SK-N-SH (cell line): ENCODE data around the gene EGLN3. TPM values are rescaled to one million over a fixed set of nuclear protein-coding genes. Genes with fewer than 3 reads are reported as not detected.

Source experiments
- CTCF ChIA-PET: fragments of 300-600, 350-600 bp; formaldehyde crosslinking; extraction: SDS; loops from one replicate; lab custom pipeline; 2021; lab: Yijun Ruan, JAX
- POLR2A ChIA-PET: fragments of 350-600 bp; sonication (Branson Sonifier 250); formaldehyde crosslinking; extraction: SDS; loops from one replicate; lab custom pipeline; 2020; ENCODE audit warnings: antibody characterized with exemption, inconsistent platforms; lab: Yijun Ruan, JAX
- DNase-seq: peaks from one replicate; pipeline ENCODE4 v3.0.0; 2012
- H2AFZ ChIP-seq: fragments of 200-600 bp; sonication (generic); 2 replicates; pipeline ENCODE4 v1.8.1; 2016; ENCODE audit warnings: antibody characterized with exemption, mild to moderate bottlenecking, low read depth
- H3F3A ChIP-seq: fragments of 200-600 bp; sonication (generic); replicated peaks from 2 replicates; pipeline ENCODE3; 2016; ENCODE audit warnings: antibody characterized with exemption, mild to moderate bottlenecking; ENCODE audit not compliant: insufficient read depth
- H3K27ac ChIP-seq, 2 experiments: fragments of 200-500 bp in 1 of 2; fragments of 200-600 bp in 1 of 2; sonication (Bioruptor generic) in 1 of 2; sonication (generic), shearing (Covaris generic) in 1 of 2; 2 replicates each; pipeline versions ENCODE4 v1.5.1 to v1.6.1; 2014 to 2016; ENCODE audit warnings: low read depth in 2 of 2, inconsistent platforms in 1 of 2, low read length in 1 of 2, mild to moderate bottlenecking in 1 of 2, mixed read lengths in 1 of 2
- H3K27me3 ChIP-seq: fragments of 200-600 bp; sonication (generic), shearing (Covaris generic); 2 replicates; pipeline ENCODE4 v1.6.1; 2016; ENCODE audit warnings: mixed run types; ENCODE audit not compliant: insufficient read depth
- H3K36me3 ChIP-seq, 2 experiments: fragments of 200-500 bp in 1 of 2; fragments of 200-600 bp in 1 of 2; sonication (Bioruptor generic) in 1 of 2; sonication (generic) in 1 of 2; replicated peaks in 1 of 2; 2 replicates each; pipeline versions ENCODE3 to v1.5.1; 2014 to 2016; ENCODE audit warnings: low read length in 1 of 2, mild to moderate bottlenecking in 1 of 2; ENCODE audit not compliant: insufficient read depth in 2 of 2, control insufficient read depth in 1 of 2
- H3K4me1 ChIP-seq, 2 experiments: fragments of 200-500 bp in 1 of 2; fragments of 200-600 bp in 1 of 2; sonication (Bioruptor generic) in 1 of 2; sonication (generic), shearing (Covaris generic) in 1 of 2; 2 replicates each; pipeline versions ENCODE4 v1.5.1 to v1.6.1; 2014 to 2016; ENCODE audit warnings: low read depth in 1 of 2, low read length in 1 of 2, mixed run types in 1 of 2; ENCODE audit not compliant: insufficient read depth in 2 of 2, control insufficient read depth in 1 of 2
- H3K4me2 ChIP-seq: fragments of 200-600 bp; sonication (generic), shearing (Covaris generic); 2 replicates; pipeline ENCODE4 v1.6.1; 2017; ENCODE audit warnings: mixed run types
- H3K4me3 ChIP-seq, 2 experiments: fragments of 200-500 bp in 1 of 2; fragments of 200-600 bp in 1 of 2; sonication (Bioruptor generic) in 1 of 2; sonication (generic), shearing (Covaris generic) in 1 of 2; 2 replicates each; pipeline versions ENCODE4 v1.5.1 to v1.8.1; 2014 to 2016; ENCODE audit warnings: low read depth in 2 of 2, inconsistent platforms in 1 of 2, low read length in 1 of 2, mild to moderate bottlenecking in 1 of 2, mixed read lengths in 1 of 2, moderate library complexity in 1 of 2
- H3K79me2 ChIP-seq: fragments of 200-600 bp; sonication (generic); 2 replicates; pipeline ENCODE4 v1.8.1; 2017; ENCODE audit warnings: mild to moderate bottlenecking; ENCODE audit not compliant: insufficient read depth
- H3K9ac ChIP-seq: fragments of 200-600 bp; sonication (generic); 2 replicates; pipeline ENCODE4 v1.6.1; 2017; ENCODE audit warnings: mixed run types
- H3K9me2 ChIP-seq: fragments of 200-600 bp; sonication (generic); 2 replicates; pipeline ENCODE4 v1.6.1; 2017; ENCODE audit warnings: mixed run types
- H3K9me3 ChIP-seq: fragments of 200-600 bp; sonication (generic); 2 replicates; pipeline ENCODE4 v1.6.1; 2017; ENCODE audit warnings: mixed run types, mild to moderate bottlenecking, moderate library complexity
- H4K20me1 ChIP-seq: fragments of 200-600 bp; sonication (generic); 2 replicates; pipeline ENCODE4 v1.6.1; 2017; ENCODE audit warnings: mild to moderate bottlenecking, mixed run types; ENCODE audit not compliant: insufficient read depth
- ELF1 ChIP-seq: IDR thresholded peaks from 2 replicates; pipeline ENCODE4 v1.4.0; 2012
- EP300 ChIP-seq, 2 experiments: IDR thresholded peaks; 2 replicates each; pipeline versions ENCODE4 v1.4.0 to v1.6.1; 2012; ENCODE audit warnings: borderline replicate concordance in 1 of 2, low read depth in 1 of 2, low read length in 1 of 2
- FOSL2 ChIP-seq: IDR thresholded peaks from 2 replicates; pipeline ENCODE4 v1.4.0; 2012; ENCODE audit warnings: low read depth, mild to moderate bottlenecking, moderate library complexity, borderline replicate concordance
- FOXJ3 ChIP-seq: sonication (generic); formaldehyde crosslinking; IDR thresholded peaks from 2 replicates; pipeline ENCODE4 v1.5.1; 2020; ENCODE audit warnings: mild to moderate bottlenecking, missing genetic modification reagents
- GABPA ChIP-seq: IDR thresholded peaks from 2 replicates; pipeline ENCODE4 v1.4.0; 2012; ENCODE audit warnings: low read depth, mild to moderate bottlenecking
- RFX5 ChIP-seq: IDR thresholded peaks from 2 replicates; pipeline ENCODE4 v1.6.1; 2012; ENCODE audit warnings: mild to moderate bottlenecking, improper control_type of control experiment, low read length
- SIN3A ChIP-seq: IDR thresholded peaks from 2 replicates; pipeline ENCODE4 v1.6.1; 2012; ENCODE audit warnings: low read depth, mild to moderate bottlenecking, low read length, moderate library complexity, borderline replicate concordance
- SMC3 ChIP-seq: IDR thresholded peaks from 2 replicates; pipeline ENCODE4 v1.6.1; 2012; ENCODE audit warnings: low read depth, low read length, improper control_type of control experiment
- TCF12 ChIP-seq: IDR thresholded peaks from 2 replicates; pipeline ENCODE4 v1.4.0; 2012
- WGBS: methylation state at CpG from one replicate; pipeline ENCODE4 v1.1.6; 2017; ENCODE audit warnings: low lambda C conversion rate; 5-methylcytosine and 5-hydroxymethylcytosine counted together
- polyA plus RNA-seq, 3 experiments: library from polyadenylated mRNA; depleted of rRNA; stranded (reverse); fragments of >200 nt; gene quantifications; 2 replicates each; pipeline ENCODE4 v1.2.3, GENCODE V29; 2012
- TF ChIP-seq, protein P1 (sequence below): IDR thresholded peaks from 2 replicates; pipeline ENCODE4 v1.4.0; 2012; ENCODE audit warnings: low read depth, borderline replicate concordance
- TF ChIP-seq, protein P2 (sequence below): fragments of 150-350 bp; IDR thresholded peaks from 2 replicates; pipeline ENCODE4 v1.6.1; 2017; ENCODE audit warnings: antibody characterized with exemption, low read length, low read depth, borderline replicate concordance
- TF ChIP-seq, protein P3 (sequence below): IDR thresholded peaks from 2 replicates; pipeline ENCODE4 v1.4.0; 2012; ENCODE audit warnings: low read depth
- TF ChIP-seq, protein P4 (sequence below): IDR thresholded peaks from 2 replicates; pipeline ENCODE4 v1.4.0; 2012; ENCODE audit warnings: low read depth, borderline replicate concordance
- TF ChIP-seq, protein P5 (sequence below): IDR thresholded peaks from 2 replicates; pipeline ENCODE4; 2012
- TF ChIP-seq, protein P6 (sequence below): fragments of 150-350 bp; IDR thresholded peaks from 2 replicates; pipeline ENCODE4 v1.6.1; 2016; ENCODE audit warnings: mild to moderate bottlenecking, low read depth, low read length

EGLN3 gene
- polyA plus RNA-seq, 1 of the 3 experiments (the other 2 are of a cell fraction), result 0.31 TPM

DNA sequence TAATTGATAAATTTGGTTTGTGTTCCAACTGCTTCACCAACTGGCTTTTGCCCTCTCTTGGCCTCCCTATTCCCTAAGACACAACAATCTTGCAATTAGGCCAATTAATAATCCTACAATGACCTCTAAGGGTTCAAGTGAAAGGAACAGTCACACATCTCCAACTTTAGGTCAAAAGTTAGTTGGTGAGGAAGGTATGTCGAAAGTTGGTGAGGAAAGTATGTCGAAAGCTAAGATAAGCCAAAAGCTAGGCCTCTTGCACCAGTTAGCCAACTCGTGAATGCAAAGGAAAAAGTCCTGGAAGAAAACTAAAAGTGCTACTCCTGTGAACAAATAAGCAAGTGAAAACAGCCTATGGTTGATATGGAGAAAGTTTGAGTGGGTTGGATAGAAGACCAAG, 32.6 kb downstream of the EGLN3 start:
- ChIA-PET POLR2A (no interaction called here), CTCF (interaction anchor here (0.6 to 1.4 kb wide), 2 partner anchors 10 to 180 kb away, joined by 3 to 5 read pairs; no protein-coding TSS in a partner anchor)
- Histone ChIP-seq H3K9me3 (no peaks in the 10 kb centered on the region), H3K9ac (no peak overlapping the region), H2AFZ (no peak overlapping the region), H3K79me2 (no peaks in the 10 kb centered on the region), H4K20me1 (no peaks in the 10 kb centered on the region), H3K4me3 (no peak overlapping the region), H3K27ac (no peak overlapping the region), H3K36me3 (no peaks in the 10 kb centered on the region), H3K9me2 (no peaks in the 10 kb centered on the region), H3K4me1 (peaks cover 5% of the 10 kb centered on the region in 2 experiments; a peak in 2 of 4 replicates), H3K4me2 (no peak overlapping the region), H3K27me3 (no peaks in the 10 kb centered on the region), H3F3A (no peaks in the 10 kb centered on the region)
- WGBS, result 66% methylated on average over 3 of the region's 3 CpGs
- TF ChIP-seq, protein P1, sequence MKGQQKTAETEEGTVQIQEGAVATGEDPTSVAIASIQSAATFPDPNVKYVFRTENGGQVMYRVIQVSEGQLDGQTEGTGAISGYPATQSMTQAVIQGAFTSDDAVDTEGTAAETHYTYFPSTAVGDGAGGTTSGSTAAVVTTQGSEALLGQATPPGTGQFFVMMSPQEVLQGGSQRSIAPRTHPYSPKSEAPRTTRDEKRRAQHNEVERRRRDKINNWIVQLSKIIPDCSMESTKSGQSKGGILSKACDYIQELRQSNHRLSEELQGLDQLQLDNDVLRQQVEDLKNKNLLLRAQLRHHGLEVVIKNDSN, result no peak
- TF ChIP-seq, protein P2, sequence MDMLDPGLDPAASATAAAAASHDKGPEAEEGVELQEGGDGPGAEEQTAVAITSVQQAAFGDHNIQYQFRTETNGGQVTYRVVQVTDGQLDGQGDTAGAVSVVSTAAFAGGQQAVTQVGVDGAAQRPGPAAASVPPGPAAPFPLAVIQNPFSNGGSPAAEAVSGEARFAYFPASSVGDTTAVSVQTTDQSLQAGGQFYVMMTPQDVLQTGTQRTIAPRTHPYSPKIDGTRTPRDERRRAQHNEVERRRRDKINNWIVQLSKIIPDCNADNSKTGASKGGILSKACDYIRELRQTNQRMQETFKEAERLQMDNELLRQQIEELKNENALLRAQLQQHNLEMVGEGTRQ, result no peak
- TF ChIP-seq, protein P3, sequence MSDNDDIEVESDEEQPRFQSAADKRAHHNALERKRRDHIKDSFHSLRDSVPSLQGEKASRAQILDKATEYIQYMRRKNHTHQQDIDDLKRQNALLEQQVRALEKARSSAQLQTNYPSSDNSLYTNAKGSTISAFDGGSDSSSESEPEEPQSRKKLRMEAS, result no peak
- TF ChIP-seq ELF1, result no peak
- no peak for TF ChIP-seq SMC3
- no peak for TF ChIP-seq SIN3A
- TF ChIP-seq EP300 (IDR thresholded peaks at IDR 0.05; ENCODE audit: borderline replicate concordance in 1 of 2, low read depth in 1 of 2, low read length in 1 of 2), result no peak
- TF ChIP-seq FOSL2, result no peak
- TF ChIP-seq, protein P4, sequence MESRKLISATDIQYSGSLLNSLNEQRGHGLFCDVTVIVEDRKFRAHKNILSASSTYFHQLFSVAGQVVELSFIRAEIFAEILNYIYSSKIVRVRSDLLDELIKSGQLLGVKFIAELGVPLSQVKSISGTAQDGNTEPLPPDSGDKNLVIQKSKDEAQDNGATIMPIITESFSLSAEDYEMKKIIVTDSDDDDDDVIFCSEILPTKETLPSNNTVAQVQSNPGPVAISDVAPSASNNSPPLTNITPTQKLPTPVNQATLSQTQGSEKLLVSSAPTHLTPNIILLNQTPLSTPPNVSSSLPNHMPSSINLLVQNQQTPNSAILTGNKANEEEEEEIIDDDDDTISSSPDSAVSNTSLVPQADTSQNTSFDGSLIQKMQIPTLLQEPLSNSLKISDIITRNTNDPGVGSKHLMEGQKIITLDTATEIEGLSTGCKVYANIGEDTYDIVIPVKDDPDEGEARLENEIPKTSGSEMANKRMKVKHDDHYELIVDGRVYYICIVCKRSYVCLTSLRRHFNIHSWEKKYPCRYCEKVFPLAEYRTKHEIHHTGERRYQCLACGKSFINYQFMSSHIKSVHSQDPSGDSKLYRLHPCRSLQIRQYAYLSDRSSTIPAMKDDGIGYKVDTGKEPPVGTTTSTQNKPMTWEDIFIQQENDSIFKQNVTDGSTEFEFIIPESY, result no peak
- TF ChIP-seq FOXJ3 (CRISPR knock-in tag), result no peak
- TF ChIP-seq TCF12, result no peak
- TF ChIP-seq, protein P5, sequence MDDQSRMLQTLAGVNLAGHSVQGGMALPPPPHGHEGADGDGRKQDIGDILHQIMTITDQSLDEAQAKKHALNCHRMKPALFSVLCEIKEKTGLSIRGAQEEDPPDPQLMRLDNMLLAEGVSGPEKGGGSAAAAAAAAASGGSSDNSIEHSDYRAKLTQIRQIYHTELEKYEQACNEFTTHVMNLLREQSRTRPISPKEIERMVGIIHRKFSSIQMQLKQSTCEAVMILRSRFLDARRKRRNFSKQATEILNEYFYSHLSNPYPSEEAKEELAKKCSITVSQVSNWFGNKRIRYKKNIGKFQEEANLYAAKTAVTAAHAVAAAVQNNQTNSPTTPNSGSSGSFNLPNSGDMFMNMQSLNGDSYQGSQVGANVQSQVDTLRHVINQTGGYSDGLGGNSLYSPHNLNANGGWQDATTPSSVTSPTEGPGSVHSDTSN, result no peak
- no peak for DNase-seq

DNA sequence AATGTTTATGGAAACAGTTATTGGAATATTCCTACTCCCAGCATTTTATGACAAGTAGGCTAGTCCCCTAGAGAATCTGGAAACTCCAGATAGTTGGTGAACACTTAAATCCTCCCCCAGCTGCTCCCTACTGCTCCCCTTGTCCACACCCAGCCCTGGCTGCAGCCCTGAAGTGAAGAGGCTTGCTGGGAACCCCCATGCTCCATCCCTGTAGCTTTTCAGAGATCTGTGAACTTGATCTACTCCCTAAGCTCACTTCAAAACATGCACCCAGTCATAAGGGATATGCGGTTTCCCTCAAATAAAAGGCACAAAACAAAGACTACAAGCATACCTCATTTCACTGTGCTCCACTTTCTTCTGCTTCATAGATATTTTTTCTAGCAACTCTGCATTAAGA, 33.2 kb downstream of the EGLN3 start:
- Histone ChIP-seq H2AFZ (no peak overlapping the region), H3K4me2 (no peak overlapping the region), H3K27me3 (no peaks in the 10 kb centered on the region), H3K79me2 (no peaks in the 10 kb centered on the region), H3K36me3 (no peaks in the 10 kb centered on the region), H3F3A (no peaks in the 10 kb centered on the region), H3K4me1 (peaks cover 5% of the 10 kb centered on the region in 2 experiments; a peak in 2 of 4 replicates), H3K9me2 (no peaks in the 10 kb centered on the region), H3K27ac (no peak overlapping the region), H4K20me1 (no peaks in the 10 kb centered on the region), H3K4me3 (no peak overlapping the region), H3K9me3 (no peaks in the 10 kb centered on the region), H3K9ac (no peak overlapping the region)
- WGBS, result 82% methylated on average over 1 of the region's 1 CpG
- ChIA-PET CTCF (interaction anchor here (0.6 to 1.4 kb wide), 2 partner anchors 10 to 181 kb away, joined by 3 to 5 read pairs; no protein-coding TSS in a partner anchor), POLR2A (no interaction called here)
- TF ChIP-seq, protein P6, sequence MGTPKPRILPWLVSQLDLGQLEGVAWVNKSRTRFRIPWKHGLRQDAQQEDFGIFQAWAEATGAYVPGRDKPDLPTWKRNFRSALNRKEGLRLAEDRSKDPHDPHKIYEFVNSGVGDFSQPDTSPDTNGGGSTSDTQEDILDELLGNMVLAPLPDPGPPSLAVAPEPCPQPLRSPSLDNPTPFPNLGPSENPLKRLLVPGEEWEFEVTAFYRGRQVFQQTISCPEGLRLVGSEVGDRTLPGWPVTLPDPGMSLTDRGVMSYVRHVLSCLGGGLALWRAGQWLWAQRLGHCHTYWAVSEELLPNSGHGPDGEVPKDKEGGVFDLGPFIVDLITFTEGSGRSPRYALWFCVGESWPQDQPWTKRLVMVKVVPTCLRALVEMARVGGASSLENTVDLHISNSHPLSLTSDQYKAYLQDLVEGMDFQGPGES, result no peak
- TF ChIP-seq RFX5 (no peak), SMC3 (no peak), SIN3A (no peak), FOXJ3 (CRISPR knock-in tag) (no peak), GABPA (no peak)
- no peak for DNase-seq
